Measurements from ENCODE around the gene CCDC136.

The CCDC136 gene

GRCh38 chr7:128801667-128802418 is 10.1 kb downstream of the CCDC136 start:
- DNase-seq (ENCODE audit: low read depth): no peak
- TF ChIP-seq, protein P1, sequence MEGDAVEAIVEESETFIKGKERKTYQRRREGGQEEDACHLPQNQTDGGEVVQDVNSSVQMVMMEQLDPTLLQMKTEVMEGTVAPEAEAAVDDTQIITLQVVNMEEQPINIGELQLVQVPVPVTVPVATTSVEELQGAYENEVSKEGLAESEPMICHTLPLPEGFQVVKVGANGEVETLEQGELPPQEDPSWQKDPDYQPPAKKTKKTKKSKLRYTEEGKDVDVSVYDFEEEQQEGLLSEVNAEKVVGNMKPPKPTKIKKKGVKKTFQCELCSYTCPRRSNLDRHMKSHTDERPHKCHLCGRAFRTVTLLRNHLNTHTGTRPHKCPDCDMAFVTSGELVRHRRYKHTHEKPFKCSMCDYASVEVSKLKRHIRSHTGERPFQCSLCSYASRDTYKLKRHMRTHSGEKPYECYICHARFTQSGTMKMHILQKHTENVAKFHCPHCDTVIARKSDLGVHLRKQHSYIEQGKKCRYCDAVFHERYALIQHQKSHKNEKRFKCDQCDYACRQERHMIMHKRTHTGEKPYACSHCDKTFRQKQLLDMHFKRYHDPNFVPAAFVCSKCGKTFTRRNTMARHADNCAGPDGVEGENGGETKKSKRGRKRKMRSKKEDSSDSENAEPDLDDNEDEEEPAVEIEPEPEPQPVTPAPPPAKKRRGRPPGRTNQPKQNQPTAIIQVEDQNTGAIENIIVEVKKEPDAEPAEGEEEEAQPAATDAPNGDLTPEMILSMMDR (conservative IDR thresholded peaks at IDR 0.05; ENCODE audit: control insufficient read depth, insufficient read depth, low read depth, low read length): no peak
- H3K4me3 ChIP-seq (ENCODE audit: control insufficient read depth, low read depth, low read length): no peak overlapping the region

GRCh38 chr7:128804484-128804883 is 12.7 kb downstream of the CCDC136 start:
- TF ChIP-seq, protein P1 (conservative IDR thresholded peaks at IDR 0.05; ENCODE audit: control insufficient read depth, insufficient read depth, low read depth, low read length): no peak
- no peak overlapping the region for H3K4me3 ChIP-seq (ENCODE audit: control insufficient read depth, low read depth, low read length)

GRCh38 chr7:128805225-128805624 is 13.5 kb downstream of the CCDC136 start:
- TF ChIP-seq, protein P1 (conservative IDR thresholded peaks at IDR 0.05; ENCODE audit: control insufficient read depth, insufficient read depth, low read depth, low read length): no peak
- H3K4me3 ChIP-seq (ENCODE audit: control insufficient read depth, low read depth, low read length): no peak overlapping the region
- DNase-seq (ENCODE audit: low read depth): no peak

More at GRCh38 chr7:128804484-128804883, 12.7 kb downstream of the CCDC136 start:
- DNase-seq (ENCODE audit: low read depth): no peak

DNA sequence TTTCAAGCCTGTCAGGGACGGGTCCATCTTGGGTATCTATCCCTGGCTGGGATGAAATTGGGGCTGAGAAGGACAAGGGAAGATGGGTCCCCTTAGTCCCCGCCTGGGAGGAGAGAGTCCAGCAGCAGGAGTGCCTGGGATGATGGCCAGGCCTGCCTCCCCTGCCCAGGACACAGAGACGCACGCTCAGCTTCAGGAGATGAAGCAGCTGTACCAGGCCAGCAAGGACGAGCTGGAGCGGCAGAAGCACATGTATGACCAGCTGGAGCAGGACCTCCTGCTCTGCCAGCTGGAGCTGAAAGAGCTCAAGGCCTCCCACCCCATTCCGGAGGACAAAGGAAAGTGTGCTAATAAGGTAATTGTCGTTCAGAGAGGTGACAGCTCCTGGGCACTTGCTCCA is 15.4 kb downstream of the CCDC136 start:
- no peak for DNase-seq (ENCODE audit: low read depth)
- no peak overlapping the region for H3K4me3 ChIP-seq (ENCODE audit: control insufficient read depth, low read depth, low read length)
- TF ChIP-seq, protein P1 (conservative IDR thresholded peaks at IDR 0.05; ENCODE audit: control insufficient read depth, insufficient read depth, low read depth, low read length): no peak

DNA sequence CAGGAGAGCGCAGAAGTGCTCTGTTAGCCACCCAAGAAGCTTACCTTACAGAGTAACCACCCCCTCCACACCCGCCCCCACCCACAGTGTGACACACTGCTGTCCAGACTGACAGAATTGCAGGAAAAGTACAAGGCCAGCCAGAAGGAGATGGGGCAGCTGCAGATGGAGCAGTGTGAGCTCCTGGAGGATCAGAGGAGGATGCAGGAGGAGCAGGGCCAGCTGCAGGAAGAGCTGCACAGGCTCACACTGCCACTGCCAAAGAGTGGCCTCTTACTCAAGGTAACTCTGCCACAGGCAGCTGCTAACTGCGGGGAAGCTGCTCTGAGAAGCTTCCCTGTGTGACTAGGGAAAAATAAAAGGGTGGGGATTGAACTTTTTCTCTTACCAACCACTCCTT is 17.6 kb downstream of the CCDC136 start:
- no peak for DNase-seq (ENCODE audit: low read depth)
- TF ChIP-seq, protein P1 (conservative IDR thresholded peaks at IDR 0.05; ENCODE audit: control insufficient read depth, insufficient read depth, low read depth, low read length): no peak
- H3K4me3 ChIP-seq (ENCODE audit: control insufficient read depth, low read depth, low read length): no peak overlapping the region

GRCh38 chr7:128810473-128810872 is 18.7 kb downstream of the CCDC136 start:
- peak; percentile 31 for DNase-seq (ENCODE audit: low read depth)
- TF ChIP-seq, protein P1 (conservative IDR thresholded peaks at IDR 0.05; ENCODE audit: control insufficient read depth, insufficient read depth, low read depth, low read length): no peak
- no peak overlapping the region for H3K4me3 ChIP-seq (ENCODE audit: control insufficient read depth, low read depth, low read length)

Measured in fibroblast of mammary gland (primary cell).